OCI-LY7 (cell line): Measurements from ENCODE around the gene ATG16L2. TPM values are rescaled to one million over a fixed set of nuclear protein-coding genes. Genes with fewer than 3 reads are reported as not detected.
A peak's percentile ranks its signal among the peaks of the same experiment; 100 is the strongest.

ENCODE experiments used
- BruUV-seq: library from RNA; stranded (reverse); fragments of 400-500 nt; replicated peaks from 2 replicates; lab custom pipeline; 2021; lab: Mats Ljungman, UMichigan
- CTCF ChIA-PET: fragments of 300-600 bp; sonication (Branson Sonifier 250); formaldehyde crosslinking; loops from one replicate; lab custom pipeline; 2022; ENCODE audit warnings: antibody characterized with exemption; ENCODE audit not compliant: unreplicated experiment; lab: Charles Lee
- POLR2A ChIA-PET: fragments of 300-600 bp; sonication (Branson Sonifier 250); formaldehyde crosslinking; loops from one replicate; lab custom pipeline; 2022; ENCODE audit warnings: antibody characterized with exemption; lab: Charles Lee
- DNase-seq: peaks from one replicate; pipeline ENCODE4 v3.0.0-alpha.2; 2015; ENCODE audit warnings: low spot score
- H2AFZ ChIP-seq: fragments of 200-600 bp; sonication (generic), shearing (Covaris generic); 2 replicates; pipeline ENCODE4 v1.6.1; 2014; ENCODE audit warnings: mild to moderate bottlenecking, antibody characterized with exemption, low read length, moderate library complexity
- H3K27ac ChIP-seq: fragments of 200-600 bp; sonication (generic); 2 replicates; pipeline ENCODE4 v1.5.1; 2014; ENCODE audit warnings: mixed run types, low read depth, mild to moderate bottlenecking, moderate library complexity, low read length, inconsistent platforms; ENCODE audit not compliant: poor library complexity, severe bottlenecking
- H3K36me3 ChIP-seq: fragments of 200-600 bp; sonication (generic); 2 replicates; pipeline ENCODE4 v1.6.1; 2014; ENCODE audit warnings: mild to moderate bottlenecking, antibody characterized with exemption, low read length, moderate library complexity, mixed read lengths; ENCODE audit not compliant: insufficient read depth
- H3K4me1 ChIP-seq: fragments of 200-600 bp; sonication (generic); 2 replicates; pipeline ENCODE4 v1.5.1; 2014; ENCODE audit warnings: mild to moderate bottlenecking, low read length; ENCODE audit not compliant: insufficient read depth, poor library complexity, severe bottlenecking
- H3K4me2 ChIP-seq: fragments of 200-600 bp; sonication (generic); 2 replicates; pipeline ENCODE4 v1.6.1; 2014; ENCODE audit warnings: mild to moderate bottlenecking, low read length
- H3K4me3 ChIP-seq: fragments of 200-600 bp; sonication (generic); 2 replicates; pipeline ENCODE4 v1.5.1; 2014; ENCODE audit warnings: mild to moderate bottlenecking, low read depth, low read length; ENCODE audit not compliant: poor library complexity, severe bottlenecking
- H3K79me2 ChIP-seq: fragments of 200-600 bp; sonication (generic); 2 replicates; pipeline ENCODE4 v1.6.1; 2016; ENCODE audit warnings: low read depth, mild to moderate bottlenecking, low read length, moderate library complexity, mixed read lengths; ENCODE audit not compliant: insufficient read depth
- H3K9me2 ChIP-seq: fragments of 200-600 bp; sonication (generic); 2 replicates; pipeline ENCODE4 v1.6.1; 2016; ENCODE audit warnings: mild to moderate bottlenecking, low read length, mixed read lengths; ENCODE audit not compliant: insufficient read depth
- H3K9me3 ChIP-seq: fragments of 200-600 bp; sonication (generic); 2 replicates; pipeline ENCODE4 v1.6.1; 2014; ENCODE audit warnings: mild to moderate bottlenecking, mixed run types, low read length, mixed read lengths
- H4K20me1 ChIP-seq: fragments of 200-600 bp; sonication (generic); 2 replicates; pipeline ENCODE4 v1.6.1; 2014; ENCODE audit warnings: mild to moderate bottlenecking, antibody characterized with exemption, low read length, moderate library complexity, mixed read lengths; ENCODE audit not compliant: insufficient read depth
- CTCF ChIP-seq: fragments of 200-600 bp; sonication (generic); conservative IDR thresholded peaks from 2 replicates; pipeline ENCODE4 v1.5.1; 2014; ENCODE audit warnings: mild to moderate bottlenecking, antibody characterized with exemption, low read length, moderate library complexity, mixed read lengths
- EZH2phosphoT487 ChIP-seq: fragments of 200-600 bp; sonication (generic); IDR thresholded peaks from 2 replicates; pipeline ENCODE4 v1.6.1; 2018; ENCODE audit warnings: low read depth, borderline replicate concordance, mild to moderate bottlenecking, mixed run types, antibody characterized with exemption, low read length, moderate library complexity, mixed read lengths
- intact Hi-C: fragments of 100-400 bp; cut with micrococcal nuclease; formaldehyde crosslinking; loops from one replicate; pipeline ENCODE4 v1.10.0; 2022; ENCODE audit not compliant: unreplicated experiment
- total RNA-seq, 2 experiments: library from RNA; depleted of rRNA in 1 of 2; stranded (reverse); fragments of >200 nt in 1 of 2; shearing (Covaris generic) in 1 of 2; gene quantifications; 2 replicates each; pipeline ENCODE4 v1.2.3, GENCODE V29; 2014 to 2022

Gene ATG16L2
- total RNA-seq, 2 experiments from 2014 or later, result 103 to 108 TPM

DNA sequence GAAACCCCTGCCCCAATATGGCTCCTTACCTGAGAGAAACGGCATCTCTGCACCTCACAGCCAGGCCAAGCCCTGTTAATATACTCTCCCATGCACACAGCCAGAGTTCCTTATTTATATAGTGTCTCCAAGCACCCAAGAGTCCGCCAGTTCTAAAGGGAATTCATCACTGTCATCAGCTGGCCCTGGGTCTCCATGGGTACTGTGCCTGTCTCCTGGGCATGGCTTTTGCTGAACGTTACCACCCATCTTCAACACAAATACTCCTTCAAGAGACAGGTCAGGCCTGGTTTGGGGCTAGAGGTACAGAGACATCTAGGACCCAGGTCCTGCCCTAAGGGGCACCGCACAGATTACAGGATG, 1.6 kb upstream of the ATG16L2 start:
- peaks cover 41% of the 10 kb centered on the region for H3K79me2 ChIP-seq
- POLR2A ChIA-PET, result interaction anchor here (0.8 to 1.4 kb wide), 5 partner anchors 19 to 366 kb away, joined by 3 to 5 read pairs (median 3); partner anchors contain the start of gene STARD10
- TF ChIP-seq EZH2phosphoT487 (no peak), CTCF (no peak)
- CTCF ChIA-PET, result interaction anchor here (0.5 kb wide), 1 partner anchor 162 kb away, joined by 4 read pairs; no protein-coding TSS in a partner anchor
- no peaks in the 10 kb centered on the region for H3K9me2 ChIP-seq
- peaks cover 4% of the 10 kb centered on the region; the same call in 1 of the 2 replicates for H4K20me1 ChIP-seq
- H2AFZ ChIP-seq, result no peak overlapping the region; the same call in 1 of the 2 replicates
- peak overlapping the region; percentile 91 for H3K27ac ChIP-seq
- no peaks in the 10 kb centered on the region for H3K9me3 ChIP-seq
- H3K4me2 ChIP-seq, result peak overlapping the region; percentile 90
- intact Hi-C loops, result loop anchor here (2.0 to 10.0 kb wide), 3 partner anchors 20 to 430 kb away; no protein-coding TSS in a partner anchor
- DNase-seq, result peak; percentile 40
- BruUV-seq, result no TSS peak
- H3K36me3 ChIP-seq, result peaks cover 50% of the 10 kb centered on the region
- peak overlapping the region; percentile 84 for H3K4me3 ChIP-seq
- peaks cover 30% of the 10 kb centered on the region for H3K4me1 ChIP-seq

DNA sequence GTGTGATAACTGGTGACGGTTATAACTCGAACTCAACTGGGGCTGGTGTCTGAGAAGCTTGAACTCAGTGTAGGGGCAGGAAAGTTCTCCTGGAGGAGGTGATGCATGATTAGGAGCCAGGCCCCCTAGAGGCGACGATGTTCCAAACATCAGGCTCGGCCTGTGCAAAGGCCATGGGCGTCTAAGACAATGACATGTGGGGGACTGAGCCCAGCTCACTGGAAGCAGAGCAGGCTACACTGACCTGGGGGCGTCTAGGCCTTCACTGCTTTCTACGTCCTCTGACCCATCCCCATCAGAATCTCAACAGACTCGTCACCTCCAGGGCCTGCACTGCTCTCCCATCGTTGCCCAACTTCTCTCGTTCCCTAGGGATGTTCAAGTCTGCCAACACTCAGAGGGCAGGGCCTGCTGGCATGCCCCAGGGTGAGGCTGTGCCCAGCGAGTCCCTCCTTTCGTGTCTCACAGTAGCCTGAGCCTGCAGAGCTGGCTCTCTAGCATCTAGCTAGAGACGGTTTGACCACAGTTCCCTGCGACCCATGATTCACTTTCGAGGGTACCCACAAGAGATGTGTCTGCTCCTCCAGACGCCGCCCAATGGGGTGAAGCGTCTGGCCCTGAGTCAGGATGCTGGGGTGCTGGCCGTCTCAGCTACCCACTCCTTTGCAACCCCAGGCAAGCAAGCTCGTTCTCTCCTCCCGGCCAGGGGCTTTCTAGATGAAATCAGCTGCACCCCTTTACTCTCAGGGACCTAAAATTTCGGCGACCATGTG, 1.1 kb upstream of the ATG16L2 start:
- BruUV-seq, result no TSS peak
- Histone ChIP-seq H3K4me3 (peak overlapping the region; percentile 84), H3K27ac (peak overlapping the region; percentile 91), H3K4me2 (peak overlapping the region; percentile 90), H3K79me2 (peaks cover 41% of the 10 kb centered on the region), H3K36me3 (peaks cover 54% of the 10 kb centered on the region), H3K4me1 (peaks cover 30% of the 10 kb centered on the region), H3K9me2 (no peaks in the 10 kb centered on the region), H3K9me3 (no peaks in the 10 kb centered on the region), H4K20me1 (peaks cover 4% of the 10 kb centered on the region; the same call in 1 of the 2 replicates), H2AFZ (peak overlapping the region; percentile 57; the same call in 1 of the 2 replicates)
- DNase-seq, result peak; percentile 88
- peak; percentile 84 for TF ChIP-seq CTCF
- TF ChIP-seq EZH2phosphoT487, result no peak
- intact Hi-C loops, result loop anchor here (1.0 to 10.0 kb wide), 4 partner anchors 20 to 429 kb away; no protein-coding TSS in a partner anchor
- ChIA-PET CTCF (interaction anchor here (0.5 to 0.9 kb wide), 3 partner anchors 90 to 162 kb away, joined by 3 to 4 read pairs (median 3); no protein-coding TSS in a partner anchor), POLR2A (interaction anchor here (0.5 to 1.4 kb wide), 6 partner anchors 19 to 365 kb away, joined by 3 to 6 read pairs (median 3); partner anchors contain the start of gene STARD10)
